ACC112 (cell line): ENCODE data around the gene PPP1R12B.
A peak's percentile ranks its signal among the peaks of the same experiment; 100 is the strongest.
"Not testable (repeated sequence)": the region's sequence is repeated elsewhere in the genome, so short reads cannot be mapped to it uniquely, and the experiment has no call there.

Source experiments
- H2AFZ ChIP-seq: fragments of 200-600 bp; sonication (generic); one replicate; pipeline ENCODE4 v1.6.0; 2017; ENCODE audit warnings: antibody characterized with exemption, low read length; ENCODE audit not compliant: unreplicated experiment
- H3K27ac ChIP-seq: fragments of 200-600 bp; sonication (generic); 2 replicates; pipeline ENCODE4 v1.5.1; 2014; ENCODE audit warnings: low read depth, mild to moderate bottlenecking, antibody characterized with exemption, low read length, moderate library complexity
- H3K27me3 ChIP-seq: fragments of 200-600 bp; sonication (generic); 2 replicates; pipeline ENCODE4 v1.6.1; 2014; ENCODE audit warnings: mild to moderate bottlenecking, antibody characterized with exemption, low read length, moderate library complexity, mixed read lengths; ENCODE audit not compliant: insufficient read depth
- H3K36me3 ChIP-seq: fragments of 200-600 bp; sonication (generic); 2 replicates; pipeline ENCODE4 v1.6.1; 2016; ENCODE audit warnings: mild to moderate bottlenecking, antibody characterized with exemption, low read length, moderate library complexity, mixed read lengths; ENCODE audit not compliant: insufficient read depth
- H3K4me1 ChIP-seq: fragments of 200-600 bp; sonication (generic); one replicate; pipeline ENCODE4 v1.6.1; 2016; ENCODE audit warnings: low read length, mixed read lengths; ENCODE audit not compliant: insufficient read depth, unreplicated experiment, control insufficient read depth
- H3K4me3 ChIP-seq: fragments of 200-600 bp; sonication (generic); 2 replicates; pipeline ENCODE4 v1.5.1; 2014; ENCODE audit warnings: mild to moderate bottlenecking, low read depth, low read length
- H3K79me2 ChIP-seq: fragments of 200-600 bp; sonication (generic); one replicate; pipeline ENCODE4 v1.6.0; 2016; ENCODE audit warnings: low read length; ENCODE audit not compliant: control insufficient read depth, unreplicated experiment, insufficient read depth

Gene PPP1R12B

DNA sequence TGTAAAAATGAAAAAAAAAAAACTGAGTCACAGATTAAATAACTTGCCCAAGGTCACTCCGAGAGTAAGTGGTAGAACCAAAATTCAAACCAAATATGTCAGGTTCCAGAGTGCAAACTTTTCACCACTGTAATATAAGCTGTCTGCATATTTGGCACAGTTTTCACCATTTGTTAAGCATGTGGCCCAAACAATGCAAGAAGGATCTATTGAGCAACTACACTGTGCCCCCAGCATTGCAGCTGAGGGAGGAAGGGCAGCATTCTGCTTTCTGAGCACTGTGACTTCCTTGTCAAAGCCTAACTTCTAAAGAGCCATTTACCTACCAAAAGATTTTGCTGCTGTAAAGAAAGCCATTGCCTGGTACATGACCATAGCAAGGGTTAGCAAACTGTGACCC lies 228.3 kb downstream of the PPP1R12B start:
- no peaks in the 10 kb centered on the region for H3K36me3 ChIP-seq
- H3K27me3 ChIP-seq: no peaks in the 10 kb centered on the region
- H2AFZ ChIP-seq: no peak overlapping the region
- no peaks in the 10 kb centered on the region for H3K79me2 ChIP-seq
- peak overlapping the region; percentile 45 for H3K27ac ChIP-seq
- H3K4me3 ChIP-seq: no peak overlapping the region; the same call in 1 of the 2 replicates
- H3K4me1 ChIP-seq: peaks cover 71% of the 10 kb centered on the region

DNA sequence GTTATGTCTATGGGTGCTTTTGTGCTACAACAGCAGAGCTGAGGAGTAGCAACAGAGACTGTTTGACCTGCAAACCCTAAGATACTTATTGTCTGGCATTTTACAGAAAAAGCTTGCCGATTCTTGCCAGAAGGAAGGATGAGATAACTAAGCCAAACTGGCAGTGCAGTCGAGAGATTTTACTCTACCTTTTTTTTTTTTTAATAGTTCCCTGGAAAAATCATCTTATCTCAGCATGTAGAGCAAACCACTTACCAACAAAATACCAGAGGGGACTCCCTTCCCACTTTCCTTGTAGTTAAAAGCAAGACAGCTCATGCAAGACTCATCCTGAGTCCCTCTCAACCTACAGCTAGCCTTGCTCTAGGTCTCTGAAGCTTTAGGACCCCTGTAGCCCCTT lies 228.9 kb downstream of the PPP1R12B start:
- no peaks in the 10 kb centered on the region for H3K27me3 ChIP-seq
- H3K27ac ChIP-seq: peak overlapping the region; percentile 45
- H3K4me3 ChIP-seq: no peak overlapping the region; the same call in 1 of the 2 replicates
- H3K4me1 ChIP-seq: peaks cover 71% of the 10 kb centered on the region
- H3K79me2 ChIP-seq: no peaks in the 10 kb centered on the region
- no peak overlapping the region for H2AFZ ChIP-seq
- no peaks in the 10 kb centered on the region for H3K36me3 ChIP-seq

DNA sequence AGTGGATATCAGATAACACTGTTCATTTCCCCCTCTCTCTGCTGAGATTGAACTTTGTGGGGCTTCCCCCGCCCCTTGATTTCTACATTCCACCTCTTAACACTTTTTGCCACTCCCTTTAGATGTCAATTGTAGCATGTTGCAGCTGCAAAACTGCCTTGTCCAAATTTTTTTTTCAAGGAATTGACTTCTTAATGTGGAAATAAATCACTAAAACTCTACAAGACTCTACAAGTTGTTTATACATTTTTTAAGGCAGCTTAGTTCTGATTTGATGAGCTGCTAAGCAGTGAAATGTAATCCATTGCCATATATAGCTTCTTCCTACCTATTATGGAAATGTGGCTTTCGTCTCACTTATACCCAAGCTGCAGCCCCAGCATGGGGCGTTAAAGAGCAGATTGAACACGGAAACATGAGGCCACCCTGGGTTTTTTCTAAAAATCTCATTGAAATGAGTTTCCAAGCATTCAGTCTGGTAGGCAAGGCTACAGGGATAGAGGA lies 229.6 kb downstream of the PPP1R12B start:
- Histone ChIP-seq H2AFZ (no peak overlapping the region), H3K36me3 (no peaks in the 10 kb centered on the region), H3K27ac (no peak overlapping the region), H3K79me2 (no peaks in the 10 kb centered on the region), H3K27me3 (no peaks in the 10 kb centered on the region), H3K4me3 (no peak overlapping the region), H3K4me1 (peaks cover 71% of the 10 kb centered on the region)

DNA sequence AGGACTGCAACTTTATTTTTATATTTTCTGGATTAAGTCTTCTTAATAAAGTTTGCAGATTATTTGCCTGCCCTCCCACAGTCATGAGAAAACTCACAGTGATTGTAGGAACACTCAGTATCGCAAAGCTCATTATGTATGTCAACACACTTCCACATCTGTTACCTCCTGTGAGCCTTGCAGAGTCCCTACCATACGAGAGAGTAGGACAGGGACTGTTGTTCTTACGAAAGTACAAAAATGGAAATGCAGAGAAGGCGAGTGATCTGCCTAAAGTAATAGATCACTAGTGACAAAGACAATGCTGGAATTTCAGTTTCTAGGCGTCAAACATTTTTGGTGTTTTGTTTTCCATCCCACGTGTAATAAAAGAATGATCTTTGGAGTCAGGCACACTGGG lies 230.1 kb downstream of the PPP1R12B start:
- Histone ChIP-seq H3K27ac (no peak overlapping the region), H3K27me3 (no peaks in the 10 kb centered on the region), H3K36me3 (no peaks in the 10 kb centered on the region), H3K4me1 (peaks cover 71% of the 10 kb centered on the region), H2AFZ (no peak overlapping the region), H3K4me3 (no peak overlapping the region), H3K79me2 (no peaks in the 10 kb centered on the region)

DNA sequence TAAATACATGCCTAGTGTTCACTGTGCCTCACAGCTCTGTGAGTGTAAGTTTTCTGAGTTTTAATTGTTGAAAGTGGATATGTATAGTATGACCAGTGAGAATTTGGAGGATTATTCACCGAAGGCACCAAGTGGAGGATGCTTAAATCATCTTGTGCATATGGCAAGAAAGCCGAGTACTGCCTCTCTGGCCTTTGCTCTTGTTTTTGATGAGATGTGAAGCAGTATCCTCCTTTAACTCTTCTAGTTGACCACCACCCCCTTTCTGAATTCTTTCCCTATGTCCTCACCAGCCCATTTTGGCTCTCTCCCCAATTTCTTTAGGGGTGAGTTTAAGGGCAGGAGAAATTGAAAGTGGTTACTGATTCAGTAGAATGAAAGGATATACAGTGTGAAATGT lies 231.3 kb downstream of the PPP1R12B start:
- H3K4me3 ChIP-seq: peak overlapping the region; percentile 51; the same call in 1 of the 2 replicates
- no peaks in the 10 kb centered on the region for H3K27me3 ChIP-seq
- H2AFZ ChIP-seq: no peak overlapping the region
- no peaks in the 10 kb centered on the region for H3K79me2 ChIP-seq
- H3K27ac ChIP-seq: peak overlapping the region; percentile 81
- no peaks in the 10 kb centered on the region for H3K36me3 ChIP-seq
- H3K4me1 ChIP-seq: peaks cover 64% of the 10 kb centered on the region

DNA sequence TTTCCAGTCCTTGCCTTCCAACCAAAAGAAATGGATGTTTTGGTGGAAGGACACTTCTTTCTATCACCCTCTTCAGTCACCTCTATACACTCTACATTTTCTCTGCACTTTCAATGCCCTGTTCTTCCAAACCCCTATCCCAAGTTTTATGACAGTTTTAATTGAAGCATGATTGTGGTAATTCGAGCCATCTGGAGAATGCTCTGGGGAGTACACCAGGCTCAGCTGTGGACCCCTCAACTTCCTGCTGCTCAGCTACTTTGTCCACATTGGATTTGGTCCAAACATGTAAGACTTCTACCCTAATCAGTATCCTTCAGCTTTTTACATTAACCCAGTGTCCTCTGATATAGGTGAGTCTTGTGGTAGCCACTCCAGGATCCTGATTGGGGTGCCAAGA lies 232.1 kb downstream of the PPP1R12B start:
- Histone ChIP-seq H3K4me1 (peaks cover 62% of the 10 kb centered on the region), H3K27ac (peak overlapping the region; percentile 81), H3K36me3 (no peaks in the 10 kb centered on the region), H3K79me2 (no peaks in the 10 kb centered on the region), H3K27me3 (no peaks in the 10 kb centered on the region), H2AFZ (no peak overlapping the region), H3K4me3 (peak overlapping the region; percentile 51; the same call in 1 of the 2 replicates)

DNA sequence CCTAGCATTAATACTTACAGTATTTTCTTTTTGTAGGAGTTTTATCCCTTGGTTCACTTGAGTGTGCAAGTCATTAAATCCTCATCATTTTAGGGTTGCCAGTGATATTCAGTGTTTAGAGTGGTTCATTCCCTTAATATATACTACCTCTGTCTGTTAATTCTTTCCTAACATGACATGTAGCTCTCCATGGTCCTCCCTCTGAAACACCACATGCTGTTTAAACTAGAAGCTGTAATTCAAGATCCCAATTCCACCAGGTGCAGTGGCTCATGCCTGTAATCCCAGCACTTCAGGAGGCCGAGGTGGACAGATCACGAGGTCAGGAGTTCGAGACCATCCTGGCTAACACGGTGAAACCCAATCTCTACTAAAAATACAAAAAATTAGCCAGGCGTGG lies 233.9 kb downstream of the PPP1R12B start:
- not testable (repeated sequence) for H2AFZ ChIP-seq, H3K27ac ChIP-seq, H3K36me3 ChIP-seq, H3K79me2 ChIP-seq, H3K4me3 ChIP-seq, H3K27me3 ChIP-seq
- peaks cover 62% of the 10 kb centered on the region for H3K4me1 ChIP-seq

DNA sequence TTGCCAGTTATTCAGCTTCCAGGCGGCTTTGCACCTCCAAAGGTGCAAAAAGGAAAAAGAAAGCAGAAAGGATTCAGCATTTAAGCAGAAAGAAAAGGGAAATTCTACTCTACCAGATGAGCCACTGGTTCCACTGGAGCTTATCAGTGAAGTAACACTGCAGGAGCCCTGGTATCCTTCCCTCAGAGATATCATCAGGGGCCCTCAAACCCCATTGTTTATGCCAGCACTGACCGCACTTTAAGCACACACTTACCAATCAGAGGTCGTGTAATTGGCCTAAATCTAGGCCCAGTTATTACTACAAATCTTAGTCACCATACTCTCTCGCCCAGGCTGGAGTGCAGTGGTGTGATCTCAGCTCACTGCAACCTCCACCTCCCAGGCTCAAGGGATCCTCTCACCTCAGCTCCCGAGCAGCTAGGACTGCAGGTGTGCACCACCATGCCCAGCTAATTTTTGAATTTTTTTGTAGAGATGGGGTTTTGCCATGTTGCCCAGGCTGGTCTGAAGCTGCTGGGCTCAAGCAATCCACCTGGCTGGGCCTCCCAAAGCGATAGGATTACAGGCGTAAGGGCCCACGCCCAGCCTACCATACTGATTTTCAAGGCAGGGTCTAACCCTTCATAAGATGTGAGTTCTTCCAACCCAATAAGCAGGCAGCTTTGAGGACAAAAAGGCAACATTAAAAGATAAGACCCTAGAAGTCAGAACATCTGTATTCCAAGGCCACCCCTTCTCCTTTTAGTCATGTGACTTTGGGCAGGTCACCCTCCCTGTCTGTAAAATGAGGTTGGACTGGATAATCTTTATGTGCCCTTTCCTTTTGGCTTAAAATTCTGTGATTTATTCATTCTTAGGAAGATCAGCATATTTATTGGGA lies 236.4 kb downstream of the PPP1R12B start:
- peaks cover 60% of the 10 kb centered on the region for H3K4me1 ChIP-seq
- H2AFZ ChIP-seq: no peak overlapping the region
- H3K27me3 ChIP-seq: no peaks in the 10 kb centered on the region
- H3K27ac ChIP-seq: no peak overlapping the region
- H3K36me3 ChIP-seq: no peaks in the 10 kb centered on the region
- no peaks in the 10 kb centered on the region for H3K79me2 ChIP-seq
- no peak overlapping the region for H3K4me3 ChIP-seq

DNA sequence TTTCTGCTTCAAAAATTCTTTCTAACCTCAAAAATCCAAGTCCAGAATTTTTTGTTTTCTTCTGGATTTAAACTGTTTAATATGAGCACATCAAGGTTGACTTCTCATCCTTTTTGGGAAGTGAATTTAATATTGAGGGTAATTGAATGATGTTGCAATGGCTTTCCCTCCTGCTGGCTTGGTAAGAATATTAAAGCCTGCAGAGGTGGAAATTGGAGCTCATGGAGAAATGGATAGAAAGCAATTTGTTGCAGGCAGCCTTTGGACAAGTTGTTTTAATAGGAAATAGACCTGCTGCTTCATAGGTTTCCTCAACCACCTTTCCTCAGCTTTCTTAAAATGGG lies 237.1 kb downstream of the PPP1R12B start:
- Histone ChIP-seq H3K4me1 (peaks cover 60% of the 10 kb centered on the region), H3K79me2 (no peaks in the 10 kb centered on the region), H3K36me3 (no peaks in the 10 kb centered on the region), H3K27me3 (no peaks in the 10 kb centered on the region), H3K4me3 (no peak overlapping the region), H3K27ac (no peak overlapping the region), H2AFZ (no peak overlapping the region)

DNA sequence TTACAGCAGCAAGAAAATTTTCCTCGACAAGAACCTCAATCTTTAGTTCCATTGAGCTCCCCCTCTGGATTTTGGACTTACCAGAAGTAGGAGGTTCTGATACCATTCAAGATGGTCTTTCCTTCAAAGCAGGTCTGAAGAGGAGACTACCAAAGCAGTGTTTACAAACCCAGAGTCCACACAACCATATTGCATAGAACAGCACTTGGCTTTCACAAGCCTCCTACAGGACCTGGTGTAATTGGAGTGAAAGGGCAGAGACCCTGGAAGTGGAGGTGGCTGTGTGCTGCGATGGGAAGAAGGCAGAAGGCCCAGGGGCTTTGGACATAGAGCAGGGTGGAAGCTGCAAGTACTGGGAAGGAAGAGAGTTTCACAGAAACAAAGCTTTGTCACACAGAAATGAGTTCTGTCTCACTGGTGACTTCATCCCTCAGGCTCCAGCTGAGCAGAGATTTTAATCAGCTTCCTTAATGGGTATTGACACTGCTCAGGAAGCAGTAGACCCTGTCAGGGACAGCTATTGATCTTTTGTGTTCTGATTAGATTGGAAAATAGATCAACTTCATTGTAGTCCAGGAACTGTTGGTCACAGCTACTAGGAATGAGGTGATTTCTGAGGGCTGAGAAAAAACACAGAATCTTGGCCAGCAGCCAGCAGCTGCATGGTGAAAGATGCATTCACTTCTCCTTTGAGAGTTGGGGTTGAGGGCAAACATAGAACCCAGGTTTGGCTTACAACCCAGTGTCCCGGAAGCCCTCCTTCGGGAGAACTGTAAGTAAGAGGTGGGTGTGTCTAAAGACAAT lies 237.7 kb downstream of the PPP1R12B start:
- Histone ChIP-seq H3K79me2 (no peaks in the 10 kb centered on the region), H3K4me3 (no peak overlapping the region), H3K27me3 (no peaks in the 10 kb centered on the region), H3K36me3 (no peaks in the 10 kb centered on the region), H3K27ac (peak overlapping the region; percentile 57), H3K4me1 (peaks cover 57% of the 10 kb centered on the region), H2AFZ (no peak overlapping the region)
